ENCODE results near the gene ZFPM1.

Gene ZFPM1

GRCh38 chr16:88428616-88429386 lies 24.3 kb upstream of the ZFPM1 start:
- no peak overlapping the region for H3K27ac ChIP-seq (ENCODE audit: low read depth, low read length)
- H3K36me3 ChIP-seq (ENCODE audit: insufficient read depth, low read length) = no peaks in the 10 kb centered on the region
- no peaks in the 10 kb centered on the region for H3K79me2 ChIP-seq (ENCODE audit: control insufficient read depth, insufficient read depth, low read length, unreplicated experiment)
- H3K4me3 ChIP-seq (ENCODE audit: low read depth, low read length) = no peak overlapping the region
- no peak overlapping the region for H2AFZ ChIP-seq (ENCODE audit: low read length, unreplicated experiment)
- no peaks in the 10 kb centered on the region for H3K27me3 ChIP-seq (ENCODE audit: insufficient read depth, low read length)
- H3K4me1 ChIP-seq (ENCODE audit: control insufficient read depth, insufficient read depth, low read length, unreplicated experiment) = no peaks in the 10 kb centered on the region

DNA sequence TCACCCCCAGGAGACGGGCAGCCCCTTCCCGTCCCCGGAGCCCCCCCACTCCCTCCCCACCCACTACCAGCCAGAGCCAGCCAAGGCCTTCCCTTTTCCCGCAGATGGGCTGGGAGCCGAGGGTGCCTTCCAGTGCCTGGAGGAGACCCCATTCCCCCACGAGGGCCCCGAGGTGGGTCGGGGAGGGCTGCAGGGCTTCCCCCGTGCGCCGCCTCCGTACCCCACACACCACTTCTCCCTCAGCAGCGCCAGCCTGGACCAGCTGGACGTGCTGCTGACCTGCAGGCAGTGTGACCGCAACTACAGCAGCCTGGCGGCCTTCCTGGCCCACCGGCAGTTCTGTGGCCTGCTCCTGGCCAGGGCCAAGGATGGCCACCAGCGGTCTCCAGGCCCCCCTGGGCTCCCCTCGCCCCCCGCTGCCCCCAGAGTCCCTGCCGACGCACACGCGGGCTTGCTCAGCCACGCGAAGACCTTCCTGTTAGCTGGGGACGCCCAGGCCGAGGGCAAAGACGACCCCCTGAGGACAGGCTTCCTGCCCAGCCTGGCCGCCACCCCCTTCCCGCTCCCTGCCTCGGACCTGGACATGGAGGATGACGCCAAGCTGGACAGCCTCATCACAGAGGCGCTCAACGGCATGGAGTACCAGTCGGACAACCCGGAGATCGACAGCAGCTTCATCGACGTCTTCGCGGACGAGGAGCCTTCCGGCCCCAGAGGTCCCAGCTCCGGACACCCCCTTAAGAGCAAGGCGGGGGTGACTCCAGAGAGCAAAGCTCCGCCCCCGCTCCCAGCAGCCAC lies 23.5 kb upstream of the ZFPM1 start:
- H3K4me1 ChIP-seq (ENCODE audit: control insufficient read depth, insufficient read depth, low read length, unreplicated experiment) = no peaks in the 10 kb centered on the region
- H2AFZ ChIP-seq (ENCODE audit: low read length, unreplicated experiment) = no peak overlapping the region
- H3K36me3 ChIP-seq (ENCODE audit: insufficient read depth, low read length) = no peaks in the 10 kb centered on the region
- H3K79me2 ChIP-seq (ENCODE audit: control insufficient read depth, insufficient read depth, low read length, unreplicated experiment) = no peaks in the 10 kb centered on the region
- no peak overlapping the region for H3K27ac ChIP-seq (ENCODE audit: low read depth, low read length)
- no peak overlapping the region for H3K4me3 ChIP-seq (ENCODE audit: low read depth, low read length)
- H3K27me3 ChIP-seq (ENCODE audit: insufficient read depth, low read length) = no peaks in the 10 kb centered on the region

DNA sequence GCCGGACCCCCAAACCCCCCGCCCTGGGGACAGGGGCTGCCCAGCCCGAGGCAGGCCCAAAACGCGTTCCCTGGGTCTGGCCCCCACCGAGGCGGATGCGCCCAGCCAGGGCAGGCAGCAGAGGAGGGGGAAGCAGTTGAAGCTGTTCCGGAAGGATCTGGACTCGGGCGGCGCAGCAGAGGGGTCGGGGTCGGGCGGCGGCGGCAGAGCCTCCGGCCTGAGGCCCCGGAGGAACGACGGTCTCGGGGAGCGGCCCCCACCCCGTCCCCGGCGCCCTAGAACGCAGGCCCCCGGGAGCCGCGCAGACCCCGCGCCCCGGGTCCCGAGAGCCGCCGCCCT lies 22.9 kb upstream of the ZFPM1 start:
- H3K27me3 ChIP-seq (ENCODE audit: insufficient read depth, low read length) = no peaks in the 10 kb centered on the region
- H3K27ac ChIP-seq (ENCODE audit: low read depth, low read length) = no peak overlapping the region
- no peaks in the 10 kb centered on the region for H3K36me3 ChIP-seq (ENCODE audit: insufficient read depth, low read length)
- H3K79me2 ChIP-seq (ENCODE audit: control insufficient read depth, insufficient read depth, low read length, unreplicated experiment) = no peaks in the 10 kb centered on the region
- no peak overlapping the region for H3K4me3 ChIP-seq (ENCODE audit: low read depth, low read length)
- H3K4me1 ChIP-seq (ENCODE audit: control insufficient read depth, insufficient read depth, low read length, unreplicated experiment) = no peaks in the 10 kb centered on the region
- no peak overlapping the region for H2AFZ ChIP-seq (ENCODE audit: low read length, unreplicated experiment)

DNA sequence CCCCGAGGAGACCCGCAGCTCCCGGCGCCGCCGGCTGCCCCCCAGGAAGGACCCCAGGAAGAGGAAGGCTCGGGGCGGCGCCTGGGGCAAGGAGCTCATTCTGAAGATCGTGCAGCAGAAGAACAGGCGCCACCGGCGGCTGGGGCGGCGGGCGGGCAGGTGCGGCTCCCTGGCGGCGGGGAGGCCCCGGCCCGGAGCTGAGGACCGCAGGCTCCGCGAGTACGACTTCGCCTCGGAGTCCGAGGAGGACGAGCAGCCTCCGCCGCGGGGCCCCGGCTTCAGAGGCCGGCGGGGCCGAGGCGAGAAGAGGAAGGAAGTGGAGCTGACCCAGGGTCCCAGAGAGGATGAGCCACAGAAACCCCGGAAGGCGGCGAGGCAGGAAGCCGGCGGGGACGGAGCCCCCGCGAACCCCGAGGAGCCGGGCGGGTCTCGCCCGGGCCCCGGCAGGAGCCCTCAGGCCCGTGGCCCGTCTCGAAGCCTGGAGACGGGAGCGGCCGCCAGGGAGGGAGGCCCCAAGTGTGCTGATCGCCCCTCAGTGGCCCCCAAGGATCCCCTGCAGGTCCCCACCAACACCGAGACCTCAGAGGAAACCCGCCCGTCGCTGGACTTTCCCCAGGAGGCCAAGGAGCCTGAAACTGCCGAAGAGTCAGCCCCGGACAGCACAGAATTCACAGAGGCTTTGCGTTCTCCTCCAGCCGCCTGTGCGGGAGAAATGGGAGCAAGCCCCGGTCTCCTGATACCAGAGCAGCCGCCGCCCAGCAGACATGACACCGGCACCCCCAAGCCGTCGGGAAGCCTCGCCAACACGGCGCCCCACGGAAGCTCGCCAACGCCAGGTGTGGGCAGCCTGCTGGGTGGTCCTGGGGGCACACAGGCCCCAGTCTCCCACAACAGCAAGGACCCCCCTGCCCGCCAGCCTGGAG lies 22.3 kb upstream of the ZFPM1 start:
- H3K36me3 ChIP-seq (ENCODE audit: insufficient read depth, low read length) = no peaks in the 10 kb centered on the region
- no peak overlapping the region for H2AFZ ChIP-seq (ENCODE audit: low read length, unreplicated experiment)
- H3K4me1 ChIP-seq (ENCODE audit: control insufficient read depth, insufficient read depth, low read length, unreplicated experiment) = no peaks in the 10 kb centered on the region
- no peak overlapping the region for H3K4me3 ChIP-seq (ENCODE audit: low read depth, low read length)
- H3K27ac ChIP-seq (ENCODE audit: low read depth, low read length) = no peak overlapping the region
- no peaks in the 10 kb centered on the region for H3K79me2 ChIP-seq (ENCODE audit: control insufficient read depth, insufficient read depth, low read length, unreplicated experiment)
- H3K27me3 ChIP-seq (ENCODE audit: insufficient read depth, low read length) = no peaks in the 10 kb centered on the region

GRCh38 chr16:88431651-88432050 lies 21.4 kb upstream of the ZFPM1 start:
- no peak overlapping the region for H2AFZ ChIP-seq (ENCODE audit: low read length, unreplicated experiment)
- no peaks in the 10 kb centered on the region for H3K36me3 ChIP-seq (ENCODE audit: insufficient read depth, low read length)
- no peaks in the 10 kb centered on the region for H3K79me2 ChIP-seq (ENCODE audit: control insufficient read depth, insufficient read depth, low read length, unreplicated experiment)
- H3K4me1 ChIP-seq (ENCODE audit: control insufficient read depth, insufficient read depth, low read length, unreplicated experiment) = no peaks in the 10 kb centered on the region
- H3K27me3 ChIP-seq (ENCODE audit: insufficient read depth, low read length) = no peaks in the 10 kb centered on the region
- H3K4me3 ChIP-seq (ENCODE audit: low read depth, low read length) = no peak overlapping the region
- H3K27ac ChIP-seq (ENCODE audit: low read depth, low read length) = no peak overlapping the region

DNA sequence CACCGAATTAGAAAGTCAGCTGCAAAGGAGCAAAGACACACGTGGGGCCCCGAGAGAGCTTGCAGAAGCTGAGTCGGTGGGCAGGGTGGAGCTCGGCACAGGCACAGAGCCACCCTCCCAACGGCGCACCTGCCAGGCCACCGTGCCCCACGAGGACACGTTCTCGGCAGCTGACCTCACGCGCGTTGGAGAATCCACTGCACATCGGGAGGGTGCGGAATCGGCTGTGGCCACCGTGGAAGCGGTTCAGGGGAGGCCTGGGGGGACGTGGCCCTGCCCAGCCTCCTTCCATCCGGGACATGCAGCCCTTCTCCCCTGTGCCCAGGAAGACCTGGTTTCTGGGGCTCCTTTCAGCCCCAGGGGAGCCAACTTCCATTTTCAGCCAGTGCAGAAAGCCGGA lies 20.9 kb upstream of the ZFPM1 start:
- Histone ChIP-seq H3K79me2 (ENCODE audit: control insufficient read depth, insufficient read depth, low read length, unreplicated experiment) (no peaks in the 10 kb centered on the region), H3K4me3 (ENCODE audit: low read depth, low read length) (no peak overlapping the region), H3K4me1 (ENCODE audit: control insufficient read depth, insufficient read depth, low read length, unreplicated experiment) (no peaks in the 10 kb centered on the region), H3K27me3 (ENCODE audit: insufficient read depth, low read length) (no peaks in the 10 kb centered on the region), H2AFZ (ENCODE audit: low read length, unreplicated experiment) (no peak overlapping the region), H3K27ac (ENCODE audit: low read depth, low read length) (no peak overlapping the region), H3K36me3 (ENCODE audit: insufficient read depth, low read length) (no peaks in the 10 kb centered on the region)

DNA sequence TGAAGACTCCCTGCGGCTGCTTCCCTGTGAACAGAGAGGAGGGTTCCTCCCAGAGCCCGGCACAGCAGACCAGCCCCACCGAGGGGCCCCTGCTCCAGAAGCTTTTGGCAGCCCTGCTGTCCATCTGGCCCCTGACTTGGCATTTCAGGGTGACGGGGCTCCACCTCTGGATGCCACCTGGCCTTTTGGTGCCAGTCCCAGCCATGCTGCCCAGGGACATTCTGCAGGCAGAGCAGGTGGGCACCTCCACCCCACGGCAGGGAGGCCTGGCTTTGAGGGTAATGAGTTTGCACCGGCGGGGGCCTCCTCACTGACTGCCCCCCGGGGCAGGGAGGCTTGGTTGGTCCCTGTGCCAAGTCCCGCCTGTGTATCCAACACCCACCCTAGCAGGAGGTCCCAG lies 20.3 kb upstream of the ZFPM1 start:
- H3K79me2 ChIP-seq (ENCODE audit: control insufficient read depth, insufficient read depth, low read length, unreplicated experiment) = no peaks in the 10 kb centered on the region
- H3K4me3 ChIP-seq (ENCODE audit: low read depth, low read length) = no peak overlapping the region
- H3K27me3 ChIP-seq (ENCODE audit: insufficient read depth, low read length) = no peaks in the 10 kb centered on the region
- no peak overlapping the region for H3K27ac ChIP-seq (ENCODE audit: low read depth, low read length)
- no peaks in the 10 kb centered on the region for H3K36me3 ChIP-seq (ENCODE audit: insufficient read depth, low read length)
- no peaks in the 10 kb centered on the region for H3K4me1 ChIP-seq (ENCODE audit: control insufficient read depth, insufficient read depth, low read length, unreplicated experiment)
- no peak overlapping the region for H2AFZ ChIP-seq (ENCODE audit: low read length, unreplicated experiment)

DNA sequence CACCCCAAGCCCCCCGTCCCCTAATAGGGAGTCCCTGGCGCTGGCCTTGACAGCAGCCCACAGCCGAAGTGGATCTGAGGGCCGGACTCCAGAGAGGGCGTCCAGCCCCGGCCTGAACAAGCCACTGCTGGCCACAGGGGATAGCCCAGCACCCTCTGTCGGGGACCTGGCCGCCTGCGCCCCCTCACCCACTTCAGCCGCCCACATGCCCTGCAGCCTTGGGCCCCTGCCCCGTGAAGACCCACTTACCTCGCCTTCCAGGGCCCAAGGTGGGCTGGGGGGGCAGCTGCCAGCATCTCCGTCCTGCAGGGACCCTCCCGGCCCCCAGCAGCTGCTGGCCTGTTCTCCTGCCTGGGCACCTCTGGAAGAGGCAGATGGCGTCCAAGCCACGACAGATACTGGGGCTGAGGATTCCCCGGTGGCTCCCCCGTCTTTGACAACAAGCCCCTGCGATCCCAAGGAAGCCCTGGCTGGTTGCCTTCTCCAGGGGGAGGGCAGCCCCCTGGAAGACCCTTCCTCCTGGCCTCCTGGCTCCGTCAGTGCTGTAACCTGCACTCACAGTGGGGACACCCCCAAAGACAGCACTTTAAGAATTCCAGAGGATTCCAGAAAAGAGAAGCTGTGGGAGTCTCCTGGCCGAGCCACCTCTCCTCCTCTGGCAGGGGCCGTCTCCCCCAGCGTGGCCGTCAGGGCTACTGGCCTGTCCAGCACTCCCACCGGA lies 19.3 kb upstream of the ZFPM1 start:
- no peaks in the 10 kb centered on the region for H3K27me3 ChIP-seq (ENCODE audit: insufficient read depth, low read length)
- H3K36me3 ChIP-seq (ENCODE audit: insufficient read depth, low read length) = no peaks in the 10 kb centered on the region
- no peak overlapping the region for H2AFZ ChIP-seq (ENCODE audit: low read length, unreplicated experiment)
- H3K27ac ChIP-seq (ENCODE audit: low read depth, low read length) = no peak overlapping the region
- no peak overlapping the region for H3K4me3 ChIP-seq (ENCODE audit: low read depth, low read length)
- no peaks in the 10 kb centered on the region for H3K4me1 ChIP-seq (ENCODE audit: control insufficient read depth, insufficient read depth, low read length, unreplicated experiment)
- no peaks in the 10 kb centered on the region for H3K79me2 ChIP-seq (ENCODE audit: control insufficient read depth, insufficient read depth, low read length, unreplicated experiment)

GRCh38 chr16:88434353-88434690 lies 18.8 kb upstream of the ZFPM1 start:
- Histone ChIP-seq H3K36me3 (ENCODE audit: insufficient read depth, low read length) (no peaks in the 10 kb centered on the region), H3K27ac (ENCODE audit: low read depth, low read length) (no peak overlapping the region)

GRCh38 chr16:88434746-88435145 lies 18.3 kb upstream of the ZFPM1 start:
- Histone ChIP-seq H3K27me3 (ENCODE audit: insufficient read depth, low read length) (no peaks in the 10 kb centered on the region), H2AFZ (ENCODE audit: low read length, unreplicated experiment) (no peak overlapping the region), H3K4me3 (ENCODE audit: low read depth, low read length) (no peak overlapping the region), H3K36me3 (ENCODE audit: insufficient read depth, low read length) (no peaks in the 10 kb centered on the region), H3K79me2 (ENCODE audit: control insufficient read depth, insufficient read depth, low read length, unreplicated experiment) (no peaks in the 10 kb centered on the region), H3K27ac (ENCODE audit: low read depth, low read length) (no peak overlapping the region), H3K4me1 (ENCODE audit: control insufficient read depth, insufficient read depth, low read length, unreplicated experiment) (no peaks in the 10 kb centered on the region)

More at GRCh38 chr16:88434353-88434690, 18.8 kb upstream of the ZFPM1 start:
- Histone ChIP-seq H3K27me3 (ENCODE audit: insufficient read depth, low read length) (no peaks in the 10 kb centered on the region), H3K4me3 (ENCODE audit: low read depth, low read length) (no peak overlapping the region), H3K79me2 (ENCODE audit: control insufficient read depth, insufficient read depth, low read length, unreplicated experiment) (no peaks in the 10 kb centered on the region), H2AFZ (ENCODE audit: low read length, unreplicated experiment) (no peak overlapping the region), H3K4me1 (ENCODE audit: control insufficient read depth, insufficient read depth, low read length, unreplicated experiment) (no peaks in the 10 kb centered on the region)
